ENCODE data around the gene SMIM34.
"Not testable (repeated sequence)": the region's sequence is repeated elsewhere in the genome, so short reads cannot be mapped to it uniquely, and the experiment has no call there.

SMIM34 gene

GRCh38 chr21:34374462-34374861 lies 49.3 kb downstream of the SMIM34 start:
- not testable (repeated sequence) for DNase-seq (ENCODE audit: low read depth in 2 of 2)

DNA sequence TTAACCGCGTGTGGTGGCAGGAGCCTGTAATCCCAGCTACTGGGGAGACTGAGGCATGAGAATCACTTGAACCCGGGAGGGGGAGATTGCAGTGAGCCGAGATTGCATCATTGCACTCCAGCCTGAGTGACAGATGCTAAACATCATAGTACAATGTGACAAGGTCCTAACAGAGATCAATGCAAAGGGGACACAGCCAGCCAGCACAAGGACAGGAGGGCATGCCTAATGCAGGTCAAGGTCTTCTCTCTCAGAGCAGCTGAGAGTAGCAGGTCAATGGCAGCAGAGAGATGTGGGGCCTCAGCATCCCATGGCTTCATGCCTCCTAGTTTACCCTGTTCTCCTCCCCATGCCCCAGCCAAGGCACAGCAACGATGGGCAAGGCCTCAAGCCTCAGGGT lies 51.4 kb downstream of the SMIM34 start:
- no peak for DNase-seq (ENCODE audit: low read depth in 2 of 2)

DNA sequence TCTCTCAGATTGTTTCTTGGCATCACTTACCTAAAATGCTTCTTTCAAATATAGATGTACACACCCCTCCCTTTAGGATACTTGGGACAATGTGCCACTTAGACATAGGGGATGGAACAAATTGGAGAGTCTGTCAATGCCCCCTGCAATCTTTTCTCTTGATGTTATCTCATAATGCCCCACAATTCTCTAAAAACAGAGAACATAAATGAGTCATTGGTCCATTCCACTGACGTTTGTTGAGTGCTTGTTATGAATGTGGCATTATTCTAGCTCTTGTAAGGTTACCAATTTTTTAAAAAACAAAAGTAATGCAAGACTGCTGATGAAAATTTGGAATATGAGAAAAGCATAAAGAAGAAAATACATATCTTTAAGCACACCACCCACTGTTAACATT lies 54.0 kb downstream of the SMIM34 start:
- DNase-seq (ENCODE audit: low read depth in 2 of 2), result no peak

All from stimulated activated CD8-positive, alpha-beta memory T cell treated with anti-CD3 and anti-CD28 coated beads, Interleukin-2, amount 100 ng/mL, for 48 hours (primary cell).